ENCODE measurements around the gene TALDO1. TPM values are rescaled to one million over a fixed set of nuclear protein-coding genes. Genes with fewer than 3 reads are reported as not detected.

The TALDO1 gene
- total RNA-seq, 2 donors from 2014 or later = 107 to 121 TPM

GRCh38 chr11:803467-803742 is 56.1 kb downstream of the TALDO1 start:
- DNase-seq (no peak), ATAC-seq (no peak)
- intact Hi-C loops (cut with DNase I) = no loop called here

GRCh38 chr11:803770-804598 is 56.7 kb downstream of the TALDO1 start:
- ATAC-seq (no peak), DNase-seq (no peak)
- intact Hi-C loops (cut with DNase I) = no loop called here

GRCh38 chr11:804599-804964 is 57.3 kb downstream of the TALDO1 start:
- DNase-seq (no peak), ATAC-seq (no peak)
- intact Hi-C loops (cut with DNase I) = no loop called here

GRCh38 chr11:808427-809286 is 61.4 kb downstream of the TALDO1 start:
- intact Hi-C loops (cut with DNase I) = no loop called here
- ATAC-seq (no peak), DNase-seq (peak; percentile 90)

GRCh38 chr11:809287-810039 is 62.2 kb downstream of the TALDO1 start, which contains the start of gene RPLP2:
TSS of gene RPLP2 (plus strand) at chr11:809967. CDS start at chr11:810235, 268 bp downstream.
- peak; percentile 90 to 93 for ATAC-seq
- DNase-seq = peak; percentile 99
- intact Hi-C loops (cut with DNase I) = no loop called here

GRCh38 chr11:810040-810567 is 62.8 kb downstream of the TALDO1 start:
- ATAC-seq (peak in 1 of 2 donors; percentile 5), DNase-seq (no peak)
- intact Hi-C loops (cut with DNase I) = no loop called here

- ATAC-seq (no peak), DNase-seq (no peak)
- intact Hi-C loops (cut with DNase I) = no loop called here
Observed at GRCh38 chr11:811446-812245, 64.4 kb downstream of the TALDO1 start.

GRCh38 chr11:812390-812789 is 65.1 kb downstream of the TALDO1 start:
- intact Hi-C loops (cut with DNase I) = no loop called here
- no peak for ATAC-seq
- DNase-seq = no peak

- DNase-seq (no peak), ATAC-seq (no peak)
- intact Hi-C loops (cut with DNase I) = no loop called here
Observed at GRCh38 chr11:813072-813455, 65.8 kb downstream of the TALDO1 start.

GRCh38 chr11:813456-814096 is 66.3 kb downstream of the TALDO1 start:
- ATAC-seq = no peak
- no peak for DNase-seq
- intact Hi-C loops (cut with DNase I) = no loop called here

Other genes with a start within 250 kb of the TALDO1 start
- gene RNH1, start 240.2 kb upstream of the TALDO1 start, total RNA-seq = 100 to 1,000 TPM; 153 to 159 TPM
- gene HRAS, start 211.9 kb upstream of the TALDO1 start, total RNA-seq = 10 to 100 TPM; 47.9 to 56.5 TPM
- gene LRRC56, start 209.9 kb upstream of the TALDO1 start, total RNA-seq = under 1 TPM; 0.47 to 0.68 TPM
- gene LMNTD2, start 186.7 kb upstream of the TALDO1 start, total RNA-seq = 1 to 10 TPM in 1 of 2 donors, under 1 TPM in 1; 0.58 to 1.1 TPM
- gene RASSF7, start 186.5 kb upstream of the TALDO1 start, total RNA-seq = 1 to 10 TPM; 3.2 to 4.4 TPM
- 10 to 100 TPM; 17.3 to 21.5 TPM for gene PHRF1, start 171.0 kb upstream of the TALDO1 start, total RNA-seq
- gene IRF7, start 131.5 kb upstream of the TALDO1 start, total RNA-seq = 10 to 100 TPM; 12.1 to 24.3 TPM
- not detected for gene CDHR5, start 122.5 kb upstream of the TALDO1 start, total RNA-seq
- gene SCT, start 120.3 kb upstream of the TALDO1 start, total RNA-seq = not detected
- under 1 TPM; 0.15 to 0.29 TPM for gene DRD4, start 110.2 kb upstream of the TALDO1 start, total RNA-seq
- 10 to 100 TPM; 19.2 to 21.1 TPM for gene DEAF1, start 52.2 kb upstream of the TALDO1 start, total RNA-seq
- 10 to 100 TPM; 11.3 to 15.6 TPM for gene TMEM80, start 51.6 kb upstream of the TALDO1 start, total RNA-seq
- gene EPS8L2, start 41.2 kb upstream of the TALDO1 start, total RNA-seq = 1 to 10 TPM; 6.5 to 8.0 TPM
- 10 to 100 TPM; 29.8 to 43.5 TPM for gene GATD1, start 30.0 kb downstream of the TALDO1 start, total RNA-seq
- under 1 TPM in 1 of 2 donors, not detected in 1; 0.58 TPM for gene CEND1, start 42.6 kb downstream of the TALDO1 start, total RNA-seq
- gene SLC25A22, start 50.8 kb downstream of the TALDO1 start, total RNA-seq = 10 to 100 TPM in 1 of 2 donors, 1 to 10 TPM in 1; 6.5 to 11.6 TPM
- 1 to 10 TPM; 8.5 to 9.1 TPM for gene PIDD1, start 57.8 kb downstream of the TALDO1 start, total RNA-seq
- 1,000 to 10,000 TPM; 1,371 to 1,375 TPM for gene RPLP2, start 62.5 kb downstream of the TALDO1 start, total RNA-seq
- 100 to 1,000 TPM; 316 to 372 TPM for gene PNPLA2, start 71.5 kb downstream of the TALDO1 start, total RNA-seq
- gene CRACR2B, start 80.5 kb downstream of the TALDO1 start, total RNA-seq = 10 to 100 TPM; 18.9 to 27.7 TPM
- gene CD151, start 85.5 kb downstream of the TALDO1 start, total RNA-seq = 100 to 1,000 TPM; 382 to 489 TPM
- gene POLR2L, start 95.1 kb downstream of the TALDO1 start, total RNA-seq = 100 to 1,000 TPM; 163 to 202 TPM
- gene TSPAN4, start 95.4 kb downstream of the TALDO1 start, total RNA-seq = 10 to 100 TPM; 46.1 to 63.5 TPM
- 10 to 100 TPM; 58.7 to 64.6 TPM for gene CHID1, start 163.3 kb downstream of the TALDO1 start, total RNA-seq
- 10 to 100 TPM; 58.1 to 58.6 TPM for gene AP2A2, start 178.4 kb downstream of the TALDO1 start, total RNA-seq